Parathyroid adenoma (tissue), 2 donors: Measurements from ENCODE around the gene RBM24.

Experiments
- H2AFZ ChIP-seq: fragments of 300-600 bp; sonication (generic); one replicate; pipeline ENCODE4 v1.7.0; 2017; ENCODE audit warnings: antibody characterized with exemption, mild to moderate bottlenecking
- H3K27ac ChIP-seq: fragments of 300-600 bp; sonication (generic); one replicate; pipeline ENCODE4 v1.7.0; 2017
- H3K27me3 ChIP-seq: fragments of 300-600 bp; sonication (generic); one replicate; pipeline ENCODE4 v1.7.0; 2017; ENCODE audit warnings: low read length; ENCODE audit not compliant: control insufficient read depth, insufficient read depth
- H3K36me3 ChIP-seq: fragments of 300-600 bp; sonication (generic); one replicate; pipeline ENCODE4 v1.7.0; 2017; ENCODE audit warnings: low read length; ENCODE audit not compliant: control insufficient read depth, insufficient read depth
- H3K4me1 ChIP-seq: fragments of 300-600 bp; sonication (generic); one replicate; pipeline ENCODE4 v1.7.0; 2017; ENCODE audit warnings: control low read depth
- H3K4me2 ChIP-seq: fragments of 300-600 bp; sonication (generic); one replicate; pipeline ENCODE4 v1.7.0; 2017; ENCODE audit warnings: low read length
- H3K4me3 ChIP-seq: fragments of 300-600 bp; sonication (generic); one replicate; pipeline ENCODE4 v1.7.0; 2017; ENCODE audit warnings: low read depth, low read length
- H3K79me2 ChIP-seq: fragments of 300-600 bp; sonication (generic); one replicate; pipeline ENCODE4 v1.7.0; 2017; ENCODE audit warnings: control low read depth
- H3K9ac ChIP-seq: fragments of 300-600 bp; sonication (generic); one replicate; pipeline ENCODE4 v1.7.0; 2017; ENCODE audit warnings: mild to moderate bottlenecking
- H3K9me3 ChIP-seq: fragments of 300-600 bp; sonication (generic); one replicate; pipeline ENCODE4 v1.7.0; 2017; ENCODE audit warnings: low read length; ENCODE audit not compliant: control insufficient read depth
- CTCF ChIP-seq: fragments of 300-600 bp; sonication (generic); IDR thresholded peaks from one replicate; pipeline ENCODE4 v1.7.0; 2017; ENCODE audit warnings: antibody characterized with exemption, mild to moderate bottlenecking
- donor health status: primary hyperparathyroidism.

The RBM24 gene

DNA sequence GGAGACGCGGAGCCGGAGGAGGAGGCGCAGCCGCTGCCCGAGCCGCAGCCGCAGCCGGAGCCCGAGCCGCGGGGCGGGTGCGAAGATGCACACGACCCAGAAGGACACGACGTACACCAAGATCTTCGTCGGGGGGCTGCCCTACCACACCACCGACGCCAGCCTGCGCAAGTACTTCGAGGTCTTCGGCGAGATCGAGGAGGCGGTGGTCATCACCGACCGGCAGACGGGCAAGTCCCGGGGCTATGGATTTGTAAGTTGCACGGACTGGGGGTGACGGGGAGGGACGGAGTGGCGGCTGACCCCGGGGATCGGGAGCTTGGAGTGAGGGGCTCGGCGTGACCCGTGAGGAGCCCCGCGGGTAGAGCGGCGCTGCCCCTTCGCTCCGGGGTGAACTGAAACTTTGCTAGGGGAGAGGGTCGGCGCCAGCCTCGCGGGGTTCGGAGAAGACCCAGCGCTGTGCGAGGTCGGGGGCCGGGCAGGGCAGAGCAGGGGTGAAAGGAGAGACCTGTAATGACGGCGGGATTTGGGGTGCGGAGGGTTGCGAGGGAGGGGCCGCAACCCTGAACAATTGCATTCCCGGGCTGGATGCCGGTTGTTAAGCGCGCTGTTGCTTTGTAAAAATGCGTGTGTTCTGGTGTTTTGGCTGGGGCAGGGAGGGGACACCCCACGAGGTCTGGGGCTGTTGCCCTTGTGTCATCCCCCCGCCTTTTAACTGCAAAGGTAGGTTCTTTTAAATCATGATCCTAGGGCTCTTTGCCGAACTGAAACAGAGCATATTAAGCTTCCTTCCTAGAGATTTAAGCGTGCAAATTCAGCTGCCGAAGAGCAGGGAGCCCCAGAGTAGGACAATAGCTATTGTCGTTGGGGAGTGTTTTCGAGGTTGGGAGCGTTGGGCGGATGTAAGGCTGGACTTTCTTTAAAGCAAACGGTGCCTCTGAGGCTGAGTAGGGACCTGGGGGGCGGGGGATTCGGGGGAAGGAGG, 628 bp downstream of the RBM24 start:
- H3K27me3 ChIP-seq = no peaks in the 10 kb centered on the region
- peak overlapping the region; percentile 98 for H3K4me2 ChIP-seq
- H3K9me3 ChIP-seq = no peaks in the 10 kb centered on the region
- H3K4me1 ChIP-seq = no peaks in the 10 kb centered on the region
- peak overlapping the region; percentile 66 for H3K4me3 ChIP-seq
- H2AFZ ChIP-seq = peak overlapping the region; percentile 93
- no peak overlapping the region for H3K27ac ChIP-seq
- H3K36me3 ChIP-seq = no peaks in the 10 kb centered on the region
- H3K79me2 ChIP-seq = no peaks in the 10 kb centered on the region
- TF ChIP-seq CTCF = no peak
- H3K9ac ChIP-seq = no peak overlapping the region

GRCh38 chr6:17283074-17283473, 1.9 kb downstream of the RBM24 start:
- H3K27me3 ChIP-seq = no peaks in the 10 kb centered on the region
- no peaks in the 10 kb centered on the region for H3K36me3 ChIP-seq
- no peak overlapping the region for H3K4me2 ChIP-seq
- H3K79me2 ChIP-seq = no peaks in the 10 kb centered on the region
- H3K4me3 ChIP-seq = no peak overlapping the region
- no peaks in the 10 kb centered on the region for H3K9me3 ChIP-seq
- H3K9ac ChIP-seq = no peak overlapping the region
- no peak for TF ChIP-seq CTCF
- no peaks in the 10 kb centered on the region for H3K4me1 ChIP-seq
- H3K27ac ChIP-seq = no peak overlapping the region
- H2AFZ ChIP-seq = no peak overlapping the region

DNA sequence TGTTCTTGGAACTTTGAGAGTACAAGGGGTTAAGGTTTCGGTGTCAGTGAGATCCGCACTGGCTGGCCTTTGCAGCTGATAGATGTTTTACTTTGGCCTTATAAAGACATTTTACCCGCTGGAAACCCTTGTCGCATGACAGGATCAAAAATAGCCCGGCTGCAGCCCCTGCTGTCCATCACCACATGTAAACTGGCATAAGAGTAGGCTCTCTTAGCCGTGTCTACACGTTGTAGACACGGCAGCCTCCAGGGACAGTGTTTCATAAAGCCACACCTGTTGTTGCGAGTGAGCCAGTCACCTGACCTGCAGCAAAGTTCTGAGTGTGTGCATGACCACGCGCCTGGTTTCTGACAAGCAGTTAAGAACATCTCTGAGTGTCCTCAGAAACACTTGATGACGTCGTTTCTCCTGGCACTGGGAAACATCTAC, 8.5 kb downstream of the RBM24 start:
- no peaks in the 10 kb centered on the region for H3K36me3 ChIP-seq
- H3K27ac ChIP-seq = no peak overlapping the region

DNA sequence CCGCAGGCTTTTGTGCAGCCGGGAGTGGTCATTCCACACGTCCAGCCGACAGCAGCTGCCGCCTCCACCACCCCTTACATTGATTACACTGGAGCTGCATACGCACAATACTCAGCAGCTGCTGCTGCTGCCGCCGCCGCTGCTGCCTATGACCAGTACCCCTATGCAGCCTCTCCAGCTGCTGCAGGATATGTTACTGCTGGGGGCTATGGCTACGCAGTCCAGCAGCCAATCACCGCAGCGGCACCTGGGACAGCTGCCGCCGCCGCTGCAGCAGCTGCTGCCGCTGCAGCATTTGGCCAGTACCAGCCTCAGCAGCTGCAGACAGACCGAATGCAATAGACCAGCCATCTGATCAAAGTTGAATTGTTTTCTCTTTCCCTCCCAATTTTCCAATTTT, 10.6 kb downstream of the RBM24 start:
- no peaks in the 10 kb centered on the region for H3K79me2 ChIP-seq
- no peaks in the 10 kb centered on the region for H3K27me3 ChIP-seq
- H3K4me1 ChIP-seq = no peaks in the 10 kb centered on the region
- no peak overlapping the region for H3K4me2 ChIP-seq
- H3K9ac ChIP-seq = no peak overlapping the region
- no peak overlapping the region for H3K4me3 ChIP-seq
- no peak overlapping the region for H2AFZ ChIP-seq
- no peaks in the 10 kb centered on the region for H3K36me3 ChIP-seq
- H3K9me3 ChIP-seq = no peaks in the 10 kb centered on the region
- TF ChIP-seq CTCF = no peak
- H3K27ac ChIP-seq = no peak overlapping the region

More for the DNA sequence above, 8.5 kb downstream of the RBM24 start:
- no peak overlapping the region for H3K9ac ChIP-seq
- no peaks in the 10 kb centered on the region for H3K9me3 ChIP-seq
- H3K27me3 ChIP-seq = no peaks in the 10 kb centered on the region
- H3K4me2 ChIP-seq = no peak overlapping the region
- no peak for TF ChIP-seq CTCF
- no peak overlapping the region for H3K4me3 ChIP-seq
- no peak overlapping the region for H2AFZ ChIP-seq
- H3K4me1 ChIP-seq = no peaks in the 10 kb centered on the region
- H3K79me2 ChIP-seq = no peaks in the 10 kb centered on the region
